Astrocyte of the cerebellum (primary cell): ENCODE measurements around the gene IQGAP3.
"Not testable (repeated sequence)": the region's sequence is repeated elsewhere in the genome, so short reads cannot be mapped to it uniquely, and the experiment has no call there.

Source experiments
- DNase-seq: peaks from one replicate; pipeline ENCODE4 v3.0.0-alpha.2; 2011; ENCODE audit warnings: low read depth
- H3K4me3 ChIP-seq: 2 replicates; pipeline ENCODE4 v1.5.1; 2011; ENCODE audit warnings: mild to moderate bottlenecking, low read depth, low read length, moderate library complexity
- CTCF ChIP-seq: IDR thresholded peaks from 2 replicates; pipeline ENCODE4 v1.5.1; 2012; ENCODE audit warnings: low read length, low read depth, moderate library complexity, mild to moderate bottlenecking; ENCODE audit errors: missing control alignments
- in situ Hi-C: cut with HindIII; loops from 2 replicates; pipeline ENCODE4 v1.10.0; 2017; ENCODE audit warnings: low sequenced_read_pairs

The IQGAP3 gene

GRCh38 chr1:156556354-156556753 lies 16.0 kb downstream of the IQGAP3 start:
- no peak overlapping the region for H3K4me3 ChIP-seq
- DNase-seq = no peak
- in situ Hi-C loops = no loop called here
- TF ChIP-seq CTCF = no peak

- in situ Hi-C loops = no loop called here
- no peak overlapping the region for H3K4me3 ChIP-seq
- no peak for DNase-seq
- TF ChIP-seq CTCF = no peak
These were observed 16.6 kb downstream of the IQGAP3 start for GRCh38 chr1:156555715-156556114.

GRCh38 chr1:156554971-156555370 lies 17.4 kb downstream of the IQGAP3 start:
- in situ Hi-C loops = no loop called here

GRCh38 chr1:156553860-156554485 lies 18.4 kb downstream of the IQGAP3 start:
- DNase-seq = no peak
- in situ Hi-C loops = no loop called here
- no peak for TF ChIP-seq CTCF

More at GRCh38 chr1:156554971-156555370, 17.4 kb downstream of the IQGAP3 start:
- TF ChIP-seq CTCF = no peak
- H3K4me3 ChIP-seq = no peak overlapping the region
- DNase-seq = no peak

GRCh38 chr1:156552937-156553336 lies 19.4 kb downstream of the IQGAP3 start:
- H3K4me3 ChIP-seq, in situ Hi-C loops, DNase-seq: not testable (repeated sequence)

More at GRCh38 chr1:156553860-156554485, 18.4 kb downstream of the IQGAP3 start:
- H3K4me3 ChIP-seq = no peak overlapping the region

GRCh38 chr1:156552518-156552917 lies 19.8 kb downstream of the IQGAP3 start:
- in situ Hi-C loops = no loop called here
- H3K4me3 ChIP-seq = no peak overlapping the region
- DNase-seq = no peak
- TF ChIP-seq CTCF = no peak

GRCh38 chr1:156551869-156552268 lies 20.5 kb downstream of the IQGAP3 start:
- no peak for DNase-seq
- TF ChIP-seq CTCF = no peak
- no peak overlapping the region for H3K4me3 ChIP-seq
- in situ Hi-C loops = no loop called here
